Activated CD4-positive, alpha-beta T cell treated with anti-CD3 and anti-CD28 coated beads, Interleukin-2, amount 50 U/mL, for 1 hour (primary cell): ENCODE results near the gene CDK10.
A peak's percentile ranks its signal among the peaks of the same experiment; 100 is the strongest.
"Not testable (repeated sequence)": the region's sequence is repeated elsewhere in the genome, so short reads cannot be mapped to it uniquely, and the experiment has no call there.

Source experiments
- DNase-seq: peaks from one replicate; pipeline ENCODE4 v3.0.0-alpha.2; 2020

CDK10 gene

GRCh38 chr16:89686520-89687091 lies at the start of gene CDK10:
Gene CDK10 (plus strand): TSS chr16:89686689. CDS start chr16:89686711, 22 bp downstream.
- DNase-seq: peak; percentile 84

GRCh38 chr16:89637379-89637778 lies 49.1 kb upstream of the CDK10 start:
- DNase-seq: no peak

GRCh38 chr16:89638455-89638854 lies 48.0 kb upstream of the CDK10 start:
- DNase-seq: no peak

- DNase-seq: no peak
These were observed 47.1 kb upstream of the CDK10 start for GRCh38 chr16:89639385-89639784.

- no peak for DNase-seq
These were observed 44.9 kb upstream of the CDK10 start for GRCh38 chr16:89641458-89642119.

GRCh38 chr16:89642574-89642973 lies 43.9 kb upstream of the CDK10 start:
- no peak for DNase-seq

GRCh38 chr16:89643769-89644300 lies 42.7 kb upstream of the CDK10 start:
- DNase-seq: no peak

- DNase-seq: no peak
These were observed 41.4 kb upstream of the CDK10 start for GRCh38 chr16:89645122-89645521.

- DNase-seq: no peak
These were observed 40.2 kb upstream of the CDK10 start for GRCh38 chr16:89646270-89646669.

- DNase-seq: no peak
These were observed 39.6 kb upstream of the CDK10 start for GRCh38 chr16:89646906-89647305.

- no peak for DNase-seq
These were observed 34.9 kb upstream of the CDK10 start for GRCh38 chr16:89651584-89651983.

- DNase-seq: no peak
These were observed 32.7 kb upstream of the CDK10 start for GRCh38 chr16:89653656-89654295.

GRCh38 chr16:89655062-89655643 lies 31.3 kb upstream of the CDK10 start:
- no peak for DNase-seq

- DNase-seq: no peak
These were observed 29.9 kb upstream of the CDK10 start for GRCh38 chr16:89656435-89657121.

GRCh38 chr16:89657442-89658220 lies 28.9 kb upstream of the CDK10 start, which contains the start of the genes CHMP1A and SPATA33:
Gene CHMP1A (minus strand): TSS chr16:89657708. CDS start chr16:89657588, 120 bp downstream.
Gene SPATA33 (plus strand): TSS chr16:89657836. CDS start chr16:89657912, 76 bp downstream.
- DNase-seq: peak; percentile 91

- DNase-seq: no peak
These were observed 28.1 kb upstream of the CDK10 start for GRCh38 chr16:89658221-89658879.

GRCh38 chr16:89660146-89660545 lies 26.3 kb upstream of the CDK10 start:
- DNase-seq: no peak

GRCh38 chr16:89661215-89661614 lies 25.3 kb upstream of the CDK10 start:
- DNase-seq: no peak

GRCh38 chr16:89664238-89664637 lies 22.3 kb upstream of the CDK10 start:
- not testable (repeated sequence) for DNase-seq

GRCh38 chr16:89667000-89667399 lies 19.5 kb upstream of the CDK10 start:
- not testable (repeated sequence) for DNase-seq

GRCh38 chr16:89667633-89668032 lies 18.9 kb upstream of the CDK10 start:
- DNase-seq: no peak

- DNase-seq: no peak
These were observed 17.7 kb upstream of the CDK10 start for GRCh38 chr16:89668790-89669158.
